ENCODE results near the gene IL15.

GRCh38 chr4:141587897-141588296 lies 48.5 kb upstream of the IL15 start:
- TF ChIP-seq MAX (IDR thresholded peaks at IDR 0.05) (no peak), TCF12 (IDR thresholded peaks at IDR 0.05; ENCODE audit: low read depth) (no peak), RAD21 (IDR thresholded peaks at IDR 0.05; ENCODE audit: low read depth) (no peak), USF1 (IDR thresholded peaks at IDR 0.05) (no peak), EGR1 (IDR thresholded peaks at IDR 0.05) (no peak), REST (IDR thresholded peaks at IDR 0.05; ENCODE audit: low read depth) (no peak), EP300 (IDR thresholded peaks at IDR 0.05; ENCODE audit: borderline replicate concordance) (no peak), ZBTB7A (IDR thresholded peaks at IDR 0.05; ENCODE audit: low read depth) (no peak), CEBPB (IDR thresholded peaks at IDR 0.05) (no peak), FOXM1 (IDR thresholded peaks at IDR 0.05; ENCODE audit: borderline replicate concordance, low read depth) (no peak), YY1 (IDR thresholded peaks at IDR 0.05; ENCODE audit: low read depth) (no peak), TAF1 (IDR thresholded peaks at IDR 0.05; ENCODE audit: low read depth) (no peak), CREB1 (IDR thresholded peaks at IDR 0.05; ENCODE audit: low read depth) (no peak)
